Osteoblast (primary cell): ENCODE results near the gene CLCN3. TPM values are rescaled to one million over a fixed set of nuclear protein-coding genes. Genes with fewer than 3 reads are reported as not detected.

Source experiments
- DNase-seq: peaks from one replicate; pipeline ENCODE4 v3.0.0; 2011; ENCODE audit warnings: low spot score, mixed read lengths; ENCODE audit not compliant: insufficient read length; ENCODE audit errors: missing footprints
- H2AFZ ChIP-seq: 2 replicates; pipeline ENCODE4 v1.6.0; 2011; ENCODE audit warnings: mild to moderate bottlenecking, low read length
- H3K27ac ChIP-seq: 2 replicates; pipeline ENCODE4 v1.5.1; 2011; ENCODE audit warnings: mild to moderate bottlenecking, low read depth, low read length, moderate library complexity
- H3K27me3 ChIP-seq: 2 replicates; pipeline ENCODE4 v1.6.0; 2012; ENCODE audit warnings: mild to moderate bottlenecking, control low read depth, inconsistent platforms, low read length, moderate library complexity; ENCODE audit not compliant: insufficient read depth
- H3K36me3 ChIP-seq: 2 replicates; pipeline ENCODE4 v1.5.1; 2011; ENCODE audit warnings: mild to moderate bottlenecking, low read length, control low read depth, moderate library complexity; ENCODE audit not compliant: insufficient read depth
- H3K4me1 ChIP-seq: 2 replicates; pipeline ENCODE4 v1.5.1; 2011; ENCODE audit warnings: mild to moderate bottlenecking, low read length, control low read depth, moderate library complexity; ENCODE audit not compliant: insufficient read depth
- H3K4me2 ChIP-seq: 2 replicates; pipeline ENCODE4 v1.6.0; 2011; ENCODE audit warnings: mild to moderate bottlenecking, low read length; ENCODE audit not compliant: insufficient read depth
- H3K4me3 ChIP-seq: fragments of 200-600 bp; sonication (generic); 3 replicates; pipeline ENCODE4 v1.5.1; 2012; ENCODE audit warnings: mild to moderate bottlenecking, low read length, inconsistent platforms; ENCODE audit not compliant: insufficient read depth
- H3K79me2 ChIP-seq: 2 replicates; pipeline ENCODE4 v1.6.0; 2012; ENCODE audit warnings: mild to moderate bottlenecking, low read length, control low read depth, inconsistent platforms; ENCODE audit not compliant: insufficient read depth
- H3K9me3 ChIP-seq: 2 replicates; pipeline ENCODE4 v1.5.1; 2011; ENCODE audit warnings: low read depth, low read length, control low read depth
- H4K20me1 ChIP-seq: 2 replicates; pipeline ENCODE4 v1.6.0; 2012; ENCODE audit warnings: mild to moderate bottlenecking, low read length, control low read depth; ENCODE audit not compliant: insufficient read depth
- total RNA-seq: library from RNA; depleted of rRNA; stranded (reverse); fragments of >200 nt; gene quantifications from 2 replicates; pipeline ENCODE4 v1.2.3, GENCODE V29; 2012
- TF ChIP-seq, protein P1 (sequence below): IDR thresholded peaks from 2 replicates; pipeline ENCODE4 v1.5.1; 2011; ENCODE audit warnings: mild to moderate bottlenecking, low read depth, low read length, moderate library complexity; ENCODE audit errors: extremely low read depth

CLCN3 gene
- total RNA-seq, 1 donor: 32.2 TPM

DNA sequence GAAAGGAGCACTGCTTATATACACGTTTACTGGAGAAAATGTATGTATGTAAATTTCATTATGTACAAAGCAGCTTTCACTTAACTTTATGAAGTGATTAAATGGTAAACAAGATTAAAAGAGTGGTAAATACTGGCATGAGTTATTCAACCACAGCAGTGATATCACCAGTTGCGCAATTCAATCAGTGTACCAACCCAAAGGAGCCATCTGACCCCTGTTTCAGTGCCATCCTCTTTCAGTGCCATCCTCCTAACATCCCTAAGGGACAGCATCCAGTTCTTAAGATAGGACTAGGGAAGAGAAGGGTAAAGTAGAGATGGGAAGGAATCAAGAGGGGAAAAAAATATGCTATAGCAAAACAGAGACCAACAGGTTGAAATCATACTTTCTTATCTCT lies 121.2 kb downstream of the CLCN3 start:
- Histone ChIP-seq H3K4me2 (no peak overlapping the region), H3K27me3 (no peaks in the 10 kb centered on the region), H2AFZ (no peak overlapping the region), H3K4me3 (no peak overlapping the region), H3K9me3 (no peaks in the 10 kb centered on the region), H3K4me1 (peaks cover 12% of the 10 kb centered on the region), H4K20me1 (no peaks in the 10 kb centered on the region), H3K27ac (no peak overlapping the region), H3K79me2 (peaks cover 3% of the 10 kb centered on the region), H3K36me3 (peaks cover 2% of the 10 kb centered on the region)
- no peak for DNase-seq
- TF ChIP-seq, protein P1, sequence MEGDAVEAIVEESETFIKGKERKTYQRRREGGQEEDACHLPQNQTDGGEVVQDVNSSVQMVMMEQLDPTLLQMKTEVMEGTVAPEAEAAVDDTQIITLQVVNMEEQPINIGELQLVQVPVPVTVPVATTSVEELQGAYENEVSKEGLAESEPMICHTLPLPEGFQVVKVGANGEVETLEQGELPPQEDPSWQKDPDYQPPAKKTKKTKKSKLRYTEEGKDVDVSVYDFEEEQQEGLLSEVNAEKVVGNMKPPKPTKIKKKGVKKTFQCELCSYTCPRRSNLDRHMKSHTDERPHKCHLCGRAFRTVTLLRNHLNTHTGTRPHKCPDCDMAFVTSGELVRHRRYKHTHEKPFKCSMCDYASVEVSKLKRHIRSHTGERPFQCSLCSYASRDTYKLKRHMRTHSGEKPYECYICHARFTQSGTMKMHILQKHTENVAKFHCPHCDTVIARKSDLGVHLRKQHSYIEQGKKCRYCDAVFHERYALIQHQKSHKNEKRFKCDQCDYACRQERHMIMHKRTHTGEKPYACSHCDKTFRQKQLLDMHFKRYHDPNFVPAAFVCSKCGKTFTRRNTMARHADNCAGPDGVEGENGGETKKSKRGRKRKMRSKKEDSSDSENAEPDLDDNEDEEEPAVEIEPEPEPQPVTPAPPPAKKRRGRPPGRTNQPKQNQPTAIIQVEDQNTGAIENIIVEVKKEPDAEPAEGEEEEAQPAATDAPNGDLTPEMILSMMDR: no peak

GRCh38 chr4:169744601-169745000 lies 124.2 kb downstream of the CLCN3 start:
- Histone ChIP-seq H2AFZ (no peak overlapping the region), H3K4me1 (peaks cover 12% of the 10 kb centered on the region), H4K20me1 (no peaks in the 10 kb centered on the region), H3K79me2 (peaks cover 3% of the 10 kb centered on the region), H3K36me3 (no peaks in the 10 kb centered on the region), H3K9me3 (no peaks in the 10 kb centered on the region), H3K4me2 (peak overlapping the region; percentile 58), H3K27ac (no peak overlapping the region), H3K27me3 (no peaks in the 10 kb centered on the region), H3K4me3 (no peak overlapping the region)
- TF ChIP-seq, protein P1: no peak
- no peak for DNase-seq

- TF ChIP-seq, protein P1: no peak
- H3K9me3 ChIP-seq: no peaks in the 10 kb centered on the region
- H3K79me2 ChIP-seq: peaks cover 3% of the 10 kb centered on the region
- H3K27ac ChIP-seq: peak overlapping the region; percentile 53
- H3K4me3 ChIP-seq: peak overlapping the region; percentile 21
- peaks cover under 1% of the 10 kb centered on the region for H3K36me3 ChIP-seq
- no peaks in the 10 kb centered on the region for H4K20me1 ChIP-seq
- H2AFZ ChIP-seq: no peak overlapping the region
- peak; percentile 81 for DNase-seq
- peaks cover 12% of the 10 kb centered on the region for H3K4me1 ChIP-seq
- H3K4me2 ChIP-seq: peak overlapping the region; percentile 58
- no peaks in the 10 kb centered on the region for H3K27me3 ChIP-seq
Measured at GRCh38 chr4:169745291-169745690, 124.9 kb downstream of the CLCN3 start.

- Histone ChIP-seq H3K27ac (peak overlapping the region; percentile 18), H4K20me1 (peaks cover 5% of the 10 kb centered on the region), H3K9me3 (no peaks in the 10 kb centered on the region), H3K4me2 (peak overlapping the region; percentile 84), H3K79me2 (peaks cover 32% of the 10 kb centered on the region), H3K4me1 (peaks cover 13% of the 10 kb centered on the region), H3K36me3 (peaks cover 7% of the 10 kb centered on the region), H3K4me3 (peak overlapping the region; percentile 79), H2AFZ (peak overlapping the region; percentile 90), H3K27me3 (no peaks in the 10 kb centered on the region)
- TF ChIP-seq, protein P1: no peak
- DNase-seq: no peak
Measured at GRCh38 chr4:169756971-169757574, 136.7 kb downstream of the CLCN3 start.
